Hepatocyte (in vitro differentiated cells): ENCODE data around the gene CFB.
"Not testable (repeated sequence)": the region's sequence is repeated elsewhere in the genome, so short reads cannot be mapped to it uniquely, and the experiment has no call there.

ENCODE experiments used
- CTCF ChIP-seq: fragments of 200-600 bp; sonication (generic); IDR thresholded peaks from 2 replicates; pipeline ENCODE4 v1.5.1; 2016; ENCODE audit warnings: antibody characterized with exemption, mild to moderate bottlenecking; ENCODE audit not compliant: poor library complexity
- EZH2 ChIP-seq: fragments of 200-600 bp; sonication (generic); IDR thresholded peaks from 2 replicates; pipeline ENCODE4 v1.6.1; 2016; ENCODE audit warnings: antibody characterized with exemption, mild to moderate bottlenecking, borderline replicate concordance
- EZH2phosphoT487 ChIP-seq: fragments of 200-600 bp; sonication (generic); IDR thresholded peaks from one replicate; pipeline ENCODE4 v1.6.1; 2018; ENCODE audit warnings: antibody characterized with exemption, mild to moderate bottlenecking, low read depth, moderate library complexity; ENCODE audit not compliant: unreplicated experiment, severe bottlenecking

- TF ChIP-seq EZH2, CTCF, EZH2phosphoT487: not testable (repeated sequence)
Observed at GRCh38 chr6:31906727-31907126, 39.2 kb upstream of the CFB start.
